ENCODE results near the gene PALM2AKAP2.

PALM2AKAP2 gene

DNA sequence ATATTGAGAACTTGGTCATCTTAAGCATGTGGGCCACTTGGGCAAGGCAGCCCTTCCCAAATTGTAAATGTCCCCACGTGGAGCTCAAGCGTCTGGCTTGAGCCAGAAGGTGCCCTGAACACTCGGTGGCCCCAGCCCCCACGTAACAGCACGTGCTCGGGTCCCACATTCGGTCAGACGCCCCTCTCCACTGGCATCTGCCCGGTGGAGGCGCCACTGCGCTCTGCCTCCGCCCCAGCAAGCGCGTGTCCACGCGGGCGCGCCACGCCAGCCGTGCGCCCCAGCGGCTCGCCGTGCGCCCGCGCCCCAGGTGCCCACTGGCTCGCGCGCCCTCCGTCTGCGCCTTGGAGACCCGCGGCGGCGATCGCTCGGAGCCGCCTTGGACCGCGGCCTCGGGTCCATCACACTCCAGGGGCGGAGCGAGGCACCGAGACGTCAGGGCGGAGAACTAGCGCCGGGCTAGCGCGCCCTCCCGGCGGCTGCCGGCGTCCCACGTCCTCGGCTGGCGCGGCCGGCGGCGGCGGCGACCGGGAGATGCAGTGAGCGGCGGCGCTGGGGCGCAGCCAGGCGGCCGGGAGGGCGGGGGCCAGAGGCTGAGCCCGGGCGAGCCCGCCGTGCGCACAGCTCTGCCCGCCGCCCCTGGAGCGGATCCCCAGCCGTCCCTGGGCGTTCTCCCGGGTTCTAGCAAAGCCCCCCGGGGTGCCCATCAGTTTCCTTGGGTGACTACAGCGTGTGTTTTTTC lies at the start of gene PALM2AKAP2:
Gene PALM2AKAP2 (plus strand): TSS at position 488 of the 742 bp plus-strand sequence. CDS start 291 bp downstream, outside the sequence.
- peak; percentile 16 to 24 for DNase-seq
- no peak for TF ChIP-seq GATA1 (IDR thresholded peaks at IDR 0.05; ENCODE audit: low read depth, low read length)

GRCh38 chr9:109730228-109730627 lies 49.8 kb upstream of the PALM2AKAP2 start:
- TF ChIP-seq GATA1 (IDR thresholded peaks at IDR 0.05; ENCODE audit: low read depth, low read length) (no peak), POLR2A (IDR thresholded peaks at IDR 0.05; ENCODE audit: low read length) (no peak)
- no peak for DNase-seq

DNA sequence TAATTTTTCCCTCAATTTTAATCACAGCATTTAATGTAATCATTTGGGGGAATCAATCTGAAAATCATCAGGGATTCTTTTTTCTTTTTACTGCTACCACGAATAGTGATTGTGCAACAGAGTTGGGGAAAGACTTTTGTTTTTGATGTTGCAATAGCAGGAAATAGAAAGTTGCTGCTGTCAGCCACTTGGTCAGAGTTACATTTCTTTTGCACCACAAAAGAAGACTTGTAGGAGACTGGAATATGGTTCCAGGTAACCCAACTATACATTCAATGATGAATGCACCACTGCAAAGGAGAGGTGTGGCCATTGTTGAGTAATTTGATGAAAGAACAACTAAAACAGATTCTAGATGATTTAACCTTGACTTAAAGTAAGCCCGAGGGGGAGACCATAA lies 46.3 kb upstream of the PALM2AKAP2 start:
- DNase-seq = no peak
- TF ChIP-seq GATA1 (IDR thresholded peaks at IDR 0.05; ENCODE audit: low read depth, low read length) (no peak), POLR2A (IDR thresholded peaks at IDR 0.05; ENCODE audit: low read length) (no peak)

DNA sequence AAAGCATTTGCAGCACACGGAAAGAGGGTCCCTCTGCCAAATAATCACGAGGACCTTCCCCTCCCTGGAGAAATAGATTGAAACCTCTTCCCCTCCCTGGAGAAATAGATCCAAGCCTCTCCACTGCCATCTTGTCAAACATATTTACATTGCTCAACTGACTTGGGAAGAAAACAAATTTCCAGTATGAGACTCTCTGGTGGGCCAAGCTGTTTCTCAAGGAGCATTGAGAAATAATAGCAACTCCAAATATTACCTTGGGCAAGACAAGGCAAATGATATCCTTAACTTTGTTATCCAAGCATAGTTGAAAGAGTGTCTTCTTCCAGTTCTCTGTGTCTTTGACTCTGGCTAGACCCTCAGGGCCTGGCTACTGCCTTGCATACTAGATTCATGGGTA lies 45.2 kb upstream of the PALM2AKAP2 start:
- DNase-seq = no peak
- no peak for TF ChIP-seq GATA1 (IDR thresholded peaks at IDR 0.05; ENCODE audit: low read depth, low read length)
- TF ChIP-seq POLR2A (IDR thresholded peaks at IDR 0.05; ENCODE audit: low read length) = no peak

- no peak for DNase-seq
- TF ChIP-seq POLR2A (IDR thresholded peaks at IDR 0.05; ENCODE audit: low read length) (no peak), GATA1 (IDR thresholded peaks at IDR 0.05; ENCODE audit: low read depth, low read length) (no peak)
Measured at GRCh38 chr9:109735801-109736200, 44.2 kb upstream of the PALM2AKAP2 start.

- no peak for TF ChIP-seq GATA1 (IDR thresholded peaks at IDR 0.05; ENCODE audit: low read depth, low read length)
- no peak for TF ChIP-seq POLR2A (IDR thresholded peaks at IDR 0.05; ENCODE audit: low read length)
- DNase-seq = no peak
Measured at GRCh38 chr9:109737295-109737694, 42.7 kb upstream of the PALM2AKAP2 start.

DNA sequence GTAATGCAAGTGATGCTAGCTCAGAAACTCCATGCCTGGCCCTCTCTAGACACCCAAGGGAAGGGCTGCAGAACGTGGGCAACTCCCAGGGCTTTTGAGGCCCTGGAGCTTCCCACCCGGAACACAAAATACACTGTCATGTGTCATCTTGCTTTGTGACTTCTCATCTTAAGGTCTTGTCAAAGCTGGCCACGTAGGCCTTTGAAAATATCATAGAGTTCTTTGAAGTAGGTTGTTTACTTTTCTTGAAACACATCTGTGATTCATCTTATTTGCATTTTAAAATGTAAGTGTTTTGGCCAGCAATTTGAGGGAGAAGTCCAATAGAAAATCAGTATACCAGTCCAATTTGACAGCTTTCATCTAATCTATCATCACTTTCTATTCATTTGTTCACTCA lies 40.2 kb upstream of the PALM2AKAP2 start:
- no peak for TF ChIP-seq POLR2A (IDR thresholded peaks at IDR 0.05; ENCODE audit: low read length)
- DNase-seq = no peak

GRCh38 chr9:109742776-109743348 lies 37.1 kb upstream of the PALM2AKAP2 start:
- TF ChIP-seq POLR2A (IDR thresholded peaks at IDR 0.05; ENCODE audit: low read length) = no peak
- no peak for TF ChIP-seq GATA1 (IDR thresholded peaks at IDR 0.05; ENCODE audit: low read depth, low read length)
- DNase-seq = no peak

DNA sequence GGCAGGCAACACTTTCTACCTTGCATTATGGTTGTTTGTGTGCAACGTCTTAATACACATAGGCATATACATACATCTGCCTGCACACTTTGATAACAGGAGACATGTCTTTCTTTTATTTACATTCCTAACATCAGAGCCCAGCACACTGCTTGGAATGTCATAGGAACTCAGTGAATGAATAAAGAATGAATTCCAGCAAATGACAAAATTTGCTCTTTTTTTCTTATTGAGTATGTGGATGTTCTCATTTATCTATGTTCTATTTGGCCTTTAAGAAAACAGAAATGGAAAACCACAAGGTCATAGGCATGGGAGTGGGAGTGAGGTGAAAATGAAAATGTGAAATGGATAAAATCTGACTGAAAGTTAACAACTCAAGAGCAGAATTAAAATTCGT lies 36.3 kb upstream of the PALM2AKAP2 start:
- DNase-seq = no peak
- TF ChIP-seq GATA1 (IDR thresholded peaks at IDR 0.05; ENCODE audit: low read depth, low read length) = no peak
- no peak for TF ChIP-seq POLR2A (IDR thresholded peaks at IDR 0.05; ENCODE audit: low read length)

GRCh38 chr9:109745335-109746283 lies 34.4 kb upstream of the PALM2AKAP2 start:
- DNase-seq = no peak
- TF ChIP-seq GATA1 (IDR thresholded peaks at IDR 0.05; ENCODE audit: low read depth, low read length) (no peak), POLR2A (IDR thresholded peaks at IDR 0.05; ENCODE audit: low read length) (no peak)

DNA sequence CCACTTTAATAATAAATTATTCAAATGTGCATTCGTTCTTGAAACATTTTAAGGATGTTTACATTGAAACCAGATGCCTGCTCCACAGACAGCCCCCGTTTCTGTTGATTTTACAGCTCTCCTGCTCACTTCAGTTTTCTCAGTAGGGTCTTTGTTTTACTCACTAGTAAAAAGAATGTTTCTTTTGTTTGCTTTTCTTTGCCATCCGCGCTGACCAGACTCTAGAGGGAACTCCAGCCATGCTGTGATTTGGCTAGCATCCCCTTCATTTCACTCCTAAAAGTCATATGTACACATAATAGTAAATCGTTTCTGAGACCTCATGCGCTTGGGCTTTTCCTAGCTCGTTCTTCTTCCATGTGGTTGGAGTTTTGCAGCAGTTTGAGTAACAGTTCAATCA lies 28.7 kb upstream of the PALM2AKAP2 start:
- no peak for TF ChIP-seq POLR2A (IDR thresholded peaks at IDR 0.05; ENCODE audit: low read length)
- no peak for TF ChIP-seq GATA1 (IDR thresholded peaks at IDR 0.05; ENCODE audit: low read depth, low read length)
- DNase-seq = no peak

DNA sequence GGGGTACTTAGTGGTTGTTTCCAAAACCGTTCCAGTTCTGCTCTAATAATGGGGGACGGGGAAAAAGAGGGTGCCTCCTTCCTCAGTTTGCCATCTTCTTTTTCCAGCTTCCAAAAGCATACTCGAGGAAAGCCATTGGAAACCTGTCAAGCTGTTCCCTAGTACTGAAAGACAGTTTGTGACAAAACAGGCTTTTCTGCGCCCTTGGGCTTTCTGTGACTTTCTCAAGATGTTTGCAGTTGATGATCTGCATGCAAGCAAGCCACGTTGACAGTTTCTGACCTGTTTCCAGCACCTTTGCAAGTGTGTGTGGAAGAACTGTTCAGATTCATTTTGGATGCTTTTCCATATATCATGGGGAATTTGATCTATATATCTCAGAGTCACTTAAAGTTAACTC lies 26.7 kb upstream of the PALM2AKAP2 start:
- DNase-seq = no peak
- TF ChIP-seq GATA1 (IDR thresholded peaks at IDR 0.05; ENCODE audit: low read depth, low read length) (no peak), POLR2A (IDR thresholded peaks at IDR 0.05; ENCODE audit: low read length) (no peak)

DNA sequence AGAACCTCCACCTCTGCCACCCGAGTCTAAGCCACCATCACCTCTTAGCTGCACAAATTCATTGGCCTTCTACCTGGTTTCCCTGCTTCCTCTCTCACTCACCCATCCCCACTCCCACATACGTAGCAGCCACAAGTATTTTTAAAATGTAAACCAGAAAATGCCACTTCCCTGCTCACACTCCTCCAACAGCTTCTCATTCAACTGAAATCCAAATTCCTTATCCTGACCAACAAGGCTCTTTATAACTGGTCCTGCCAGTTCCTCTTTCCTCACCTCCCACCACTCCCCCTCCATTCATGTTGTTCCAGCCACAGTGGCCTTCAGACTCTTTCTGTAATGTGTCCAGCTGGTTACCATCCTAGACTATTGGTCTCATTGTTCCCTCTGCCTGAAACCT lies 25.0 kb upstream of the PALM2AKAP2 start:
- TF ChIP-seq POLR2A (IDR thresholded peaks at IDR 0.05; ENCODE audit: low read length) (no peak), GATA1 (IDR thresholded peaks at IDR 0.05; ENCODE audit: low read depth, low read length) (no peak)
- DNase-seq = no peak

GRCh38 chr9:109759589-109759988 lies 20.4 kb upstream of the PALM2AKAP2 start:
- TF ChIP-seq POLR2A (IDR thresholded peaks at IDR 0.05; ENCODE audit: low read length) = no peak
- no peak for TF ChIP-seq GATA1 (IDR thresholded peaks at IDR 0.05; ENCODE audit: low read depth, low read length)
- no peak for DNase-seq
